MCF 10A (cell line): ENCODE results near the gene COTL1. TPM values are rescaled to one million over a fixed set of nuclear protein-coding genes. Genes with fewer than 3 reads are reported as not detected.

Experiments used
- BruUV-seq: library from RNA; stranded (reverse); fragments of 400-500 nt; replicated peaks from 2 replicates; lab custom pipeline; 2021; lab: Mats Ljungman, UMichigan
- CTCF ChIA-PET: fragments of 300-600 bp; sonication (Branson Sonifier 250); formaldehyde crosslinking; extraction: SDS; loops from one replicate; lab custom pipeline; 2021; ENCODE audit warnings: antibody characterized with exemption, inconsistent platforms; lab: Yijun Ruan, JAX
- POLR2A ChIA-PET: fragments of 300-600, 350-650 bp; sonication (Branson Sonifier 250); formaldehyde crosslinking; extraction: SDS; loops from one replicate; lab custom pipeline; 2020; ENCODE audit warnings: antibody characterized with exemption, inconsistent platforms; lab: Yijun Ruan, JAX
- DNase-seq: peaks from one replicate; pipeline ENCODE4 v3.0.0-alpha.2; 2018; ENCODE audit not compliant: unreplicated experiment
- H3K27ac Mint-ChIP-seq: one replicate; pipeline ENCODE4 v1.8.0; 2022; ENCODE audit warnings: mild to moderate bottlenecking, low read depth, mixed read lengths; ENCODE audit not compliant: unreplicated experiment
- H3K27me3 Mint-ChIP-seq: one replicate; pipeline ENCODE4 v1.8.0; 2022; ENCODE audit warnings: mixed read lengths; ENCODE audit not compliant: insufficient read depth, unreplicated experiment
- H3K36me3 Mint-ChIP-seq: one replicate; pipeline ENCODE4 v1.8.0; 2022; ENCODE audit warnings: mild to moderate bottlenecking, moderate library complexity, mixed read lengths; ENCODE audit not compliant: insufficient read depth, unreplicated experiment
- H3K4me1 Mint-ChIP-seq: one replicate; pipeline ENCODE4 v1.8.0; 2022; ENCODE audit warnings: mixed read lengths; ENCODE audit not compliant: insufficient read depth, unreplicated experiment
- H3K4me3 Mint-ChIP-seq: one replicate; pipeline ENCODE4 v1.8.0; 2022; ENCODE audit warnings: mild to moderate bottlenecking, moderate library complexity, mixed read lengths; ENCODE audit not compliant: unreplicated experiment
- H3K9me3 Mint-ChIP-seq: one replicate; pipeline ENCODE4 v1.8.0; 2022; ENCODE audit warnings: mixed read lengths; ENCODE audit not compliant: unreplicated experiment
- CTCF ChIP-seq: fragments of 200-600 bp; IDR thresholded peaks from one replicate; pipeline ENCODE4 v1.8.0; 2022; ENCODE audit warnings: antibody characterized with exemption, mild to moderate bottlenecking; ENCODE audit not compliant: unreplicated experiment
- intact Hi-C: fragments of 100-400 bp; cut with micrococcal nuclease; formaldehyde crosslinking; loops from 2 replicates; pipeline ENCODE4 v1.14.1; 2022
- total RNA-seq: library from RNA; stranded (reverse); gene quantifications from 2 replicates; pipeline ENCODE4 v1.2.3, GENCODE V29; 2022

Gene COTL1
- total RNA-seq, 1 experiment from 2014 or later: 269 TPM

- no peak overlapping the region for H3K27ac Mint-ChIP-seq
- no peak for TF ChIP-seq CTCF
- ChIA-PET CTCF (interaction anchor here (0.7 to 1.2 kb wide), 4 partner anchors 30 to 123 kb away, joined by 3 to 5 read pairs (median 4); no protein-coding TSS in a partner anchor), POLR2A (interaction anchor here (0.7 kb wide), 1 partner anchor 9 kb away, joined by 3 read pairs; no protein-coding TSS in a partner anchor)
- H3K9me3 Mint-ChIP-seq: no peaks in the 10 kb centered on the region
- H3K4me3 Mint-ChIP-seq: peak overlapping the region; percentile 35
- intact Hi-C loops: no loop called here
- peaks cover 25% of the 10 kb centered on the region for H3K4me1 Mint-ChIP-seq
- H3K36me3 Mint-ChIP-seq: peaks cover 14% of the 10 kb centered on the region
- no TSS peak for BruUV-seq
- DNase-seq: no peak
- H3K27me3 Mint-ChIP-seq: no peaks in the 10 kb centered on the region
These were observed 2.7 kb downstream of the COTL1 start for GRCh38 chr16:84614968-84615813.

- DNase-seq: no peak
- H3K4me1 Mint-ChIP-seq: peaks cover 25% of the 10 kb centered on the region
- H3K27me3 Mint-ChIP-seq: no peaks in the 10 kb centered on the region
- no TSS peak for BruUV-seq
- H3K4me3 Mint-ChIP-seq: no peak overlapping the region
- POLR2A ChIA-PET: no interaction called here
- H3K27ac Mint-ChIP-seq: no peak overlapping the region
- H3K9me3 Mint-ChIP-seq: no peaks in the 10 kb centered on the region
- peaks cover 16% of the 10 kb centered on the region for H3K36me3 Mint-ChIP-seq
- TF ChIP-seq CTCF: no peak
- intact Hi-C loops: no loop called here
- CTCF ChIA-PET: no interaction called here
These were observed 3.3 kb downstream of the COTL1 start for GRCh38 chr16:84614623-84614967.

GRCh38 chr16:84614073-84614459 is 3.8 kb downstream of the COTL1 start:
- ChIA-PET POLR2A (no interaction called here), CTCF (interaction anchor here (0.6 kb wide), 1 partner anchor 100 kb away, joined by 3 read pairs; no protein-coding TSS in a partner anchor)
- intact Hi-C loops: no loop called here
- BruUV-seq: no TSS peak
- peaks cover 20% of the 10 kb centered on the region for H3K36me3 Mint-ChIP-seq
- no peak overlapping the region for H3K4me3 Mint-ChIP-seq
- no peaks in the 10 kb centered on the region for H3K27me3 Mint-ChIP-seq
- peaks cover 21% of the 10 kb centered on the region for H3K4me1 Mint-ChIP-seq
- peak overlapping the region; percentile 68 for H3K27ac Mint-ChIP-seq
- TF ChIP-seq CTCF: no peak
- DNase-seq: no peak
- no peaks in the 10 kb centered on the region for H3K9me3 Mint-ChIP-seq

- Mint-ChIP-seq H3K36me3 (peaks cover 20% of the 10 kb centered on the region), H3K27me3 (no peaks in the 10 kb centered on the region), H3K4me1 (peaks cover 16% of the 10 kb centered on the region), H3K4me3 (no peak overlapping the region), H3K27ac (peak overlapping the region; percentile 68), H3K9me3 (no peaks in the 10 kb centered on the region)
- TF ChIP-seq CTCF: no peak
- CTCF ChIA-PET: interaction anchor here (0.6 to 0.8 kb wide), 3 partner anchors 8 to 1924 kb away, joined by 3 read pairs; no protein-coding TSS in a partner anchor
- BruUV-seq: no TSS peak
- intact Hi-C loops: no loop called here
- DNase-seq: no peak
- POLR2A ChIA-PET: no interaction called here
These were observed 4.3 kb downstream of the COTL1 start for GRCh38 chr16:84613408-84614072.
